NCI-H82 (cell line): ENCODE data around the gene CHRM4.

Experiments
- DNase-seq: peaks from one replicate; lab custom pipeline; 2025; lab: John Stamatoyannopoulos, UW

CHRM4 gene

GRCh38 chr11:46391578-46392420, at the start of gene CHRM4:
CHRM4 (minus strand) TSS chr11:46391776; CDS start chr11:46386557, 5,219 bp downstream.
- DNase-seq, result peak; percentile 82

- DNase-seq, result peak; percentile 95
These were observed 46.6 kb upstream of the CHRM4 start for GRCh38 chr11:46438211-46438610.

- DNase-seq, result no peak
These were observed 45.6 kb upstream of the CHRM4 start for GRCh38 chr11:46437122-46437689.

GRCh38 chr11:46436113-46436512, 44.5 kb upstream of the CHRM4 start:
- peak; percentile 71 for DNase-seq

- peak; percentile 45 for DNase-seq
These were observed 44.1 kb upstream of the CHRM4 start for GRCh38 chr11:46435679-46436078.

- DNase-seq, result no peak
These were observed 39.6 kb upstream of the CHRM4 start for GRCh38 chr11:46431211-46431610.

- no peak for DNase-seq
These were observed 38.1 kb upstream of the CHRM4 start for GRCh38 chr11:46429717-46430116.

- DNase-seq, result peak; percentile 34
These were observed 35.8 kb upstream of the CHRM4 start for GRCh38 chr11:46427364-46427763.

- no peak for DNase-seq
These were observed 34.8 kb upstream of the CHRM4 start for GRCh38 chr11:46426233-46426991.

GRCh38 chr11:46422588-46422987, 31.0 kb upstream of the CHRM4 start:
- no peak for DNase-seq

- peak; percentile 95 for DNase-seq
These were observed 29.8 kb upstream of the CHRM4 start for GRCh38 chr11:46421257-46421880.

GRCh38 chr11:46420513-46420912, 28.9 kb upstream of the CHRM4 start:
- DNase-seq, result no peak

GRCh38 chr11:46418751-46419150, 27.2 kb upstream of the CHRM4 start:
- no peak for DNase-seq

GRCh38 chr11:46417711-46418110, 26.1 kb upstream of the CHRM4 start:
- peak; percentile 83 for DNase-seq

GRCh38 chr11:46414879-46415278, 23.3 kb upstream of the CHRM4 start:
- DNase-seq, result no peak

- no peak for DNase-seq
These were observed 22.9 kb upstream of the CHRM4 start for GRCh38 chr11:46414466-46414796.

- no peak for DNase-seq
These were observed 22.3 kb upstream of the CHRM4 start for GRCh38 chr11:46413760-46414465.

- DNase-seq, result peak; percentile 76
These were observed 18.4 kb upstream of the CHRM4 start for GRCh38 chr11:46410021-46410420.

- DNase-seq, result no peak
These were observed 16.9 kb upstream of the CHRM4 start for GRCh38 chr11:46408407-46408986.

GRCh38 chr11:46407635-46408034, 16.1 kb upstream of the CHRM4 start:
- DNase-seq, result no peak

GRCh38 chr11:46404476-46405017, 13.0 kb upstream of the CHRM4 start:
- DNase-seq, result no peak
